T-helper 2 cell treated with Interferon-gamma antibody and Interleukin-4, amounts not matched to agents 100 ng/mL and 5 ng/mL, for 36 hours (primary cell): ENCODE results near the gene PHOX2A. TPM values are rescaled to one million over a fixed set of nuclear protein-coding genes. Genes with fewer than 3 reads are reported as not detected.

Experiments
- intact Hi-C: fragments of 100-400 bp; cut with micrococcal nuclease; formaldehyde crosslinking; loops from one replicate; pipeline ENCODE4 v1.15.1; 2023
- total RNA-seq: library from RNA; stranded (reverse); gene quantifications from 2 replicates; pipeline ENCODE4 v1.2.3, GENCODE V29; 2022

The PHOX2A gene
- total RNA-seq, 1 donor from 2014 or later = not detected

GRCh38 chr11:72250661-72251464, 6.9 kb upstream of the PHOX2A start:
- intact Hi-C loops = no loop called here

GRCh38 chr11:72249961-72250360, 6.0 kb upstream of the PHOX2A start:
- intact Hi-C loops = no loop called here

GRCh38 chr11:72247584-72247983, 3.6 kb upstream of the PHOX2A start:
- intact Hi-C loops = no loop called here

GRCh38 chr11:72245263-72245816, 1.4 kb upstream of the PHOX2A start:
- intact Hi-C loops = no loop called here

GRCh38 chr11:72244361-72245262, 636 bp upstream of the PHOX2A start:
- intact Hi-C loops = no loop called here

GRCh38 chr11:72243173-72244059, 560 bp downstream of the PHOX2A start:
- intact Hi-C loops = no loop called here

- intact Hi-C loops = no loop called here
Observed at GRCh38 chr11:72242141-72242540, 1.8 kb downstream of the PHOX2A start.

- intact Hi-C loops = no loop called here
Observed at GRCh38 chr11:72241291-72241781, 2.6 kb downstream of the PHOX2A start.

GRCh38 chr11:72240461-72241290, 3.3 kb downstream of the PHOX2A start:
- intact Hi-C loops = no loop called here

- intact Hi-C loops = no loop called here
Observed at GRCh38 chr11:72239849-72240460, 4.0 kb downstream of the PHOX2A start.

- intact Hi-C loops = no loop called here
Observed at GRCh38 chr11:72239313-72239848, 4.6 kb downstream of the PHOX2A start.

GRCh38 chr11:72238492-72239312, 5.3 kb downstream of the PHOX2A start:
- intact Hi-C loops = loop anchor here (1.0 kb wide), 1 partner anchor 213 kb away; no protein-coding TSS in a partner anchor

GRCh38 chr11:72238040-72238450, 5.9 kb downstream of the PHOX2A start:
- intact Hi-C loops = loop anchor here (1.0 kb wide), 1 partner anchor 213 kb away; no protein-coding TSS in a partner anchor

GRCh38 chr11:72237112-72237931, 6.7 kb downstream of the PHOX2A start:
- intact Hi-C loops = no loop called here

- intact Hi-C loops = no loop called here
Observed at GRCh38 chr11:72236774-72237111, 7.2 kb downstream of the PHOX2A start.

GRCh38 chr11:72236083-72236697, 7.8 kb downstream of the PHOX2A start:
- intact Hi-C loops = no loop called here
